Endothelial cell (in vitro differentiated cells): Measurements from ENCODE around the gene APBB1. TPM values are rescaled to one million over a fixed set of nuclear protein-coding genes. Genes with fewer than 3 reads are reported as not detected.

Experiments used
- DNase-seq: peaks from one replicate; pipeline ENCODE4 v3.0.0; 2021; ENCODE audit warnings: low spot score
- H3K27ac Mint-ChIP-seq: one replicate; pipeline ENCODE4 v1.8.0; 2021; ENCODE audit warnings: mixed read lengths, inconsistent platforms; ENCODE audit not compliant: unreplicated experiment
- H3K27me3 Mint-ChIP-seq: one replicate; pipeline ENCODE4 v1.8.0; 2021; ENCODE audit warnings: mild to moderate bottlenecking, moderate library complexity, mixed read lengths, inconsistent platforms; ENCODE audit not compliant: unreplicated experiment
- H3K36me3 Mint-ChIP-seq: one replicate; pipeline ENCODE4 v1.8.0; 2021; ENCODE audit warnings: mild to moderate bottlenecking, low read depth, mixed read lengths, inconsistent platforms; ENCODE audit not compliant: unreplicated experiment
- H3K4me1 Mint-ChIP-seq: one replicate; pipeline ENCODE4 v1.8.0; 2021; ENCODE audit warnings: mild to moderate bottlenecking, mixed read lengths, inconsistent platforms; ENCODE audit not compliant: unreplicated experiment
- H3K4me3 Mint-ChIP-seq: one replicate; pipeline ENCODE4 v1.8.0; 2021; ENCODE audit warnings: mild to moderate bottlenecking, mixed read lengths, inconsistent platforms; ENCODE audit not compliant: unreplicated experiment
- H3K9me3 Mint-ChIP-seq: one replicate; pipeline ENCODE4 v1.8.0; 2021; ENCODE audit warnings: mixed read lengths, inconsistent platforms; ENCODE audit not compliant: unreplicated experiment
- CTCF ChIP-seq: fragments of 200-600 bp; sonication (generic); IDR thresholded peaks from one replicate; pipeline ENCODE4 v1.5.0; 2021; ENCODE audit warnings: antibody characterized with exemption; ENCODE audit not compliant: unreplicated experiment
- total RNA-seq: library from RNA; stranded (reverse); fragmentation: NEBNext Ultra II Directional; extraction: Animal tissue kit (Norgen Biotek cat#: 25700); gene quantifications from one replicate; pipeline ENCODE4 v1.2.1, GENCODE V29; 2021; ENCODE audit not compliant: unreplicated experiment

The APBB1 gene
- total RNA-seq, 1 donor from 2014 or later = 43.6 TPM

GRCh38 chr11:6400431-6401345, 18.2 kb downstream of the APBB1 start:
- no peak for DNase-seq
- H3K4me1 Mint-ChIP-seq = peaks cover 7% of the 10 kb centered on the region
- no peak overlapping the region for H3K4me3 Mint-ChIP-seq
- no peak overlapping the region for H3K27ac Mint-ChIP-seq
- H3K9me3 Mint-ChIP-seq = no peaks in the 10 kb centered on the region
- H3K36me3 Mint-ChIP-seq = peaks cover 8% of the 10 kb centered on the region
- TF ChIP-seq CTCF = no peak
- peaks cover 13% of the 10 kb centered on the region for H3K27me3 Mint-ChIP-seq

GRCh38 chr11:6397636-6398035, 21.3 kb downstream of the APBB1 start:
- DNase-seq = no peak
- Mint-ChIP-seq H3K4me1 (peaks cover 3% of the 10 kb centered on the region), H3K9me3 (no peaks in the 10 kb centered on the region), H3K4me3 (no peak overlapping the region), H3K36me3 (peaks cover 8% of the 10 kb centered on the region), H3K27ac (no peak overlapping the region), H3K27me3 (peaks cover 14% of the 10 kb centered on the region)
- TF ChIP-seq CTCF = no peak

GRCh38 chr11:6397156-6397555, 21.7 kb downstream of the APBB1 start:
- Mint-ChIP-seq H3K27me3 (peaks cover 16% of the 10 kb centered on the region), H3K4me1 (no peaks in the 10 kb centered on the region), H3K27ac (no peak overlapping the region), H3K36me3 (peaks cover 8% of the 10 kb centered on the region), H3K4me3 (no peak overlapping the region), H3K9me3 (no peaks in the 10 kb centered on the region)
- no peak for DNase-seq
- no peak for TF ChIP-seq CTCF

GRCh38 chr11:6395470-6396060, 23.3 kb downstream of the APBB1 start:
- Mint-ChIP-seq H3K4me3 (no peak overlapping the region), H3K27me3 (peaks cover 12% of the 10 kb centered on the region), H3K27ac (no peak overlapping the region), H3K36me3 (peaks cover under 1% of the 10 kb centered on the region), H3K9me3 (no peaks in the 10 kb centered on the region), H3K4me1 (no peaks in the 10 kb centered on the region)
- TF ChIP-seq CTCF = no peak
- DNase-seq = no peak
